Neural progenitor cell (in vitro differentiated cells): ENCODE results near the gene BLCAP. TPM values are rescaled to one million over a fixed set of nuclear protein-coding genes. Genes with fewer than 3 reads are reported as not detected.
"Not testable (repeated sequence)": the region's sequence is repeated elsewhere in the genome, so short reads cannot be mapped to it uniquely, and the experiment has no call there.

Source experiments
- DNase-seq: peaks from one replicate; pipeline ENCODE4 v3.0.0-alpha.2; 2016; ENCODE audit warnings: low spot score
- H2AFZ ChIP-seq: fragments of 200-600 bp; sonication (generic); replicated peaks from 2 replicates; pipeline ENCODE4 v1.6.1; 2016; ENCODE audit warnings: antibody characterized with exemption
- H3F3A ChIP-seq: fragments of 200-600 bp; sonication (generic); 2 replicates; pipeline ENCODE4 v1.6.1; 2016; ENCODE audit warnings: antibody characterized with exemption, low read depth
- H3K27ac ChIP-seq: fragments of 200-600 bp; sonication (generic); 2 replicates; pipeline ENCODE4 v1.5.1; 2016; ENCODE audit warnings: mild to moderate bottlenecking
- H3K27me3 ChIP-seq: fragments of 200-600 bp; sonication (generic); 2 replicates; pipeline ENCODE4 v1.6.1; 2016; ENCODE audit warnings: mild to moderate bottlenecking, moderate library complexity
- H3K36me3 ChIP-seq: fragments of 200-600 bp; sonication (generic); 2 replicates; pipeline ENCODE4 v1.5.1; 2016
- H3K4me1 ChIP-seq: fragments of 200-600 bp; sonication (generic); 2 replicates; pipeline ENCODE4 v1.6.1; 2016; ENCODE audit warnings: mixed run types
- H3K4me2 ChIP-seq: fragments of 200-600 bp; sonication (generic); 2 replicates; pipeline ENCODE4 v1.6.1; 2016
- H3K4me3 ChIP-seq: fragments of 200-600 bp; sonication (generic); 2 replicates; pipeline ENCODE4 v1.5.1; 2016
- H3K79me2 ChIP-seq: fragments of 200-600 bp; sonication (generic); 2 replicates; pipeline ENCODE4 v1.6.1; 2016; ENCODE audit warnings: low read depth
- H3K9ac ChIP-seq: fragments of 200-600 bp; sonication (generic); 2 replicates; pipeline ENCODE4 v1.6.1; 2016
- H3K9me3 ChIP-seq: fragments of 200-600 bp; sonication (generic); 2 replicates; pipeline ENCODE4 v1.5.1; 2016; ENCODE audit warnings: low read depth
- H4K20me1 ChIP-seq: fragments of 200-600 bp; sonication (generic); 2 replicates; pipeline ENCODE4 v1.6.1; 2016; ENCODE audit warnings: low read depth
- H3K27ac Mint-ChIP-seq: 3 replicates; pipeline ENCODE4 v1.8.0; 2021; ENCODE audit warnings: mixed read lengths
- H3K27me3 Mint-ChIP-seq: 2 replicates; pipeline ENCODE4 v1.8.0; 2022; ENCODE audit warnings: low read depth, mild to moderate bottlenecking, inconsistent platforms, moderate library complexity, mixed read lengths; ENCODE audit not compliant: insufficient read depth
- H3K36me3 Mint-ChIP-seq: 3 replicates; pipeline ENCODE4 v1.8.0; 2021; ENCODE audit warnings: mixed read lengths
- H3K4me1 Mint-ChIP-seq: 3 replicates; pipeline ENCODE4 v1.8.0; 2021; ENCODE audit warnings: mixed read lengths
- H3K4me3 Mint-ChIP-seq: 3 replicates; pipeline ENCODE4 v1.8.0; 2021; ENCODE audit warnings: mild to moderate bottlenecking, moderate library complexity, mixed read lengths
- H3K9me3 Mint-ChIP-seq: 3 replicates; pipeline ENCODE4 v1.8.0; 2020; ENCODE audit warnings: mixed read lengths
- CTCF ChIP-seq: fragments of 200-600 bp; sonication (generic); IDR thresholded peaks from 2 replicates; pipeline ENCODE4 v1.5.1; 2017; ENCODE audit warnings: antibody characterized with exemption, mild to moderate bottlenecking
- EZH2 ChIP-seq: fragments of 200-600 bp; sonication (generic); IDR thresholded peaks from 2 replicates; pipeline ENCODE4 v1.6.1; 2017; ENCODE audit warnings: antibody characterized with exemption, mild to moderate bottlenecking, moderate library complexity
- EZH2phosphoT487 ChIP-seq: fragments of 200-600 bp; sonication (generic); IDR thresholded peaks from 2 replicates; pipeline ENCODE4 v1.6.1; 2017; ENCODE audit warnings: antibody characterized with exemption
- total RNA-seq: library from RNA; depleted of rRNA; stranded (reverse); fragments of >200 nt; gene quantifications from 2 replicates; pipeline ENCODE4 v1.2.3, GENCODE V29; 2015; ENCODE audit warnings: low replicate concordance

BLCAP gene
- total RNA-seq, 1 donor from 2014 or later = 46.4 TPM

GRCh38 chr20:37492096-37492625, 35.5 kb downstream of the BLCAP start:
- H3K4me3 ChIP-seq = no peak overlapping the region
- H3K27ac Mint-ChIP-seq = no peak overlapping the region
- no peaks in the 10 kb centered on the region for H3K27me3 Mint-ChIP-seq
- H3K27ac ChIP-seq = no peak overlapping the region
- no peaks in the 10 kb centered on the region for H3F3A ChIP-seq
- H3K4me1 ChIP-seq = no peaks in the 10 kb centered on the region
- H3K4me2 ChIP-seq = no peak overlapping the region
- H3K79me2 ChIP-seq = no peaks in the 10 kb centered on the region
- H3K9ac ChIP-seq = no peak overlapping the region
- no peaks in the 10 kb centered on the region for H3K9me3 ChIP-seq
- DNase-seq = no peak
- H3K27me3 ChIP-seq = no peaks in the 10 kb centered on the region
- H3K4me1 Mint-ChIP-seq = peaks cover 15% of the 10 kb centered on the region
- H2AFZ ChIP-seq = no peak overlapping the region
- no peaks in the 10 kb centered on the region for H4K20me1 ChIP-seq
- H3K36me3 ChIP-seq = no peaks in the 10 kb centered on the region
- no peak overlapping the region for H3K4me3 Mint-ChIP-seq
- TF ChIP-seq CTCF (no peak), EZH2 (no peak), EZH2phosphoT487 (no peak)
- no peaks in the 10 kb centered on the region for H3K9me3 Mint-ChIP-seq
- H3K36me3 Mint-ChIP-seq = no peaks in the 10 kb centered on the region

GRCh38 chr20:37490663-37491350, 36.9 kb downstream of the BLCAP start:
- peaks cover 9% of the 10 kb centered on the region for H3K4me1 ChIP-seq
- H3K9ac ChIP-seq = no peak overlapping the region
- no peak for DNase-seq
- TF ChIP-seq EZH2phosphoT487 (no peak), EZH2 (no peak), CTCF (no peak)
- no peaks in the 10 kb centered on the region for H3F3A ChIP-seq
- H3K9me3 ChIP-seq = no peaks in the 10 kb centered on the region
- Mint-ChIP-seq H3K27ac (no peak overlapping the region), H3K4me3 (no peak overlapping the region), H3K4me1 (peaks cover 26% of the 10 kb centered on the region), H3K36me3 (no peaks in the 10 kb centered on the region), H3K27me3 (peaks cover under 1% of the 10 kb centered on the region), H3K9me3 (no peaks in the 10 kb centered on the region)
- H3K4me2 ChIP-seq = no peak overlapping the region
- no peaks in the 10 kb centered on the region for H3K36me3 ChIP-seq
- H3K27ac ChIP-seq = no peak overlapping the region
- no peaks in the 10 kb centered on the region for H3K27me3 ChIP-seq
- no peak overlapping the region for H2AFZ ChIP-seq
- H3K79me2 ChIP-seq = no peaks in the 10 kb centered on the region
- no peaks in the 10 kb centered on the region for H4K20me1 ChIP-seq
- no peak overlapping the region for H3K4me3 ChIP-seq

- H3K4me1 Mint-ChIP-seq = peaks cover 31% of the 10 kb centered on the region
Observed at GRCh38 chr20:37486209-37486608, 41.5 kb downstream of the BLCAP start.

GRCh38 chr20:37484331-37484730, 43.3 kb downstream of the BLCAP start:
- Histone ChIP-seq H3K4me3 (no peak overlapping the region), H4K20me1 (no peaks in the 10 kb centered on the region), H2AFZ (no peak overlapping the region), H3K27me3 (no peaks in the 10 kb centered on the region), H3K27ac (no peak overlapping the region), H3K9me3 (peaks cover 11% of the 10 kb centered on the region), H3K4me1 (peaks cover 11% of the 10 kb centered on the region), H3K36me3 (no peaks in the 10 kb centered on the region), H3K79me2 (no peaks in the 10 kb centered on the region), H3K9ac (no peak overlapping the region), H3F3A (no peaks in the 10 kb centered on the region), H3K4me2 (no peak overlapping the region)
- Mint-ChIP-seq H3K9me3 (peaks cover 26% of the 10 kb centered on the region), H3K4me1 (peaks cover 23% of the 10 kb centered on the region), H3K36me3 (no peaks in the 10 kb centered on the region), H3K4me3 (no peak overlapping the region), H3K27ac (no peak overlapping the region), H3K27me3 (peaks cover 4% of the 10 kb centered on the region)
- TF ChIP-seq EZH2phosphoT487 (no peak), EZH2 (no peak), CTCF (no peak)
- DNase-seq = no peak

More at GRCh38 chr20:37486209-37486608, 41.5 kb downstream of the BLCAP start:
- peaks cover 20% of the 10 kb centered on the region for H3K9me3 Mint-ChIP-seq
- H3K27me3 Mint-ChIP-seq, H3K4me3 ChIP-seq, H3K4me3 Mint-ChIP-seq, H3K4me2 ChIP-seq, H3K36me3 Mint-ChIP-seq, H3K27ac ChIP-seq, H4K20me1 ChIP-seq, H3K9ac ChIP-seq, H3K79me2 ChIP-seq, H3K27ac Mint-ChIP-seq, H2AFZ ChIP-seq, H3F3A ChIP-seq, H3K27me3 ChIP-seq, H3K36me3 ChIP-seq, DNase-seq: not testable (repeated sequence)
- Histone ChIP-seq H3K4me1 (peaks cover 11% of the 10 kb centered on the region), H3K9me3 (peaks cover 11% of the 10 kb centered on the region)
